Measurements from ENCODE around the gene UGT1A8.

GRCh38 chr2:233672886-233673285, 55.5 kb downstream of the UGT1A8 start:
- no peak for TF ChIP-seq POLR2AphosphoS5 (IDR thresholded peaks at IDR 0.05; ENCODE audit: low read depth, low read length)
- TF ChIP-seq SMC3 (IDR thresholded peaks at IDR 0.05; ENCODE audit: low read depth, low read length) = no peak
- TF ChIP-seq RFX5 (IDR thresholded peaks at IDR 0.05; ENCODE audit: low read length) = no peak
- TF ChIP-seq CTCF (IDR thresholded peaks at IDR 0.05) = no peak
- no peak for TF ChIP-seq USF1 (IDR thresholded peaks at IDR 0.05; ENCODE audit: borderline replicate concordance, low read depth)

Data from SK-N-SH (cell line).